ENCODE measurements around the gene BTBD16.

Gene BTBD16

GRCh38 chr10:122280156-122280555, 9.1 kb downstream of the BTBD16 start:
- TF ChIP-seq CTCF (IDR thresholded peaks at IDR 0.05), result no peak

DNA sequence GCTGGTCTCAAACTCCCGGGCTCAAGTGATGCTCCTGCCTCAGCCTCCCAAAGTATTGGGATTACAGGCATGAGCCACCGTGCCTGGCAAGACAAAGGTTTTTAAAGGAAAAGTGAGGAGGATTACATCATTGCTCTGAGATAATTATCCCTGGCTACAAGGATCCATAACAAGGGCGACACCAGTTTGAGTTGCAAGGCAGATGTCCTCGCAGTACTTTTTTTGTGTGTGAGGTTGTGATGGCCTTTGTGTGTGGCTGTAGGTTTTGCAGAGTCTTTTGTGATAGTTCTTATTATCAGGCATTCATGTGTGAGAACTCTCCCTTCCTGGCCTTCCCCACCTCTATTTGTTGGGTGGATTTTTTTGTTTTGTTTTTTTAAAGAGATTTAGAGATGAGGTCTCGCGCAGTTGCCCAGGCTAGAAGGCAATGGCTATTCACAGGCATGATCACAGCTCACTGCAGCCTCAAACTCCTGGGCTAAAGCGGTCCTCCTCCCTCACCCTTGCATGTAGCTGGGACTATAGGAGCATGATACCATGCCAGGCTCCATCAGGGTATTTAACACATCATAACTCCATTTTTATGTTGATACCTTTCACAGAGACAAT, 10.0 kb downstream of the BTBD16 start:
- TF ChIP-seq CTCF (IDR thresholded peaks at IDR 0.05), result no peak

GRCh38 chr10:122281751-122282150, 10.7 kb downstream of the BTBD16 start:
- TF ChIP-seq CTCF (IDR thresholded peaks at IDR 0.05), result no peak

DNA sequence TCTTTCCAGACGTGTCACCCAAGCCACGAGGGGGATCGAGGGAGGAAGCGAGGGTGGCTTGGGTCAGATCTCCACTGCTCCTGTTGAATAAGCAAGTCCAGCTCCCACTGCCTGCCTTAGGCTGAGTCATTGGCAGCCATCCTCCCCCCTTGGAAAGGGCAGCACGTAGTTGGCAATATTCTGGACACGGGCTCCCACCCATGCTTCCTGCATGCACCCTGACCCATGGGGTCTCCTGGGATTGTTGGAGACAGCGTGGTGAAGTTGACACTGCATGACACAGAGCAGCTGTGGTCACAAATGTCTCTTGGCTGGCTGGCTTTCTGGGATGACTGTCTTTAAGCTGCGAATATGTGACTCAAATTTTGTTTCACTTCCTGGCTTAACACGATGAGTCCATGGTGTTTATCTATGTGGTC, 11.2 kb downstream of the BTBD16 start:
- no peak for TF ChIP-seq CTCF (IDR thresholded peaks at IDR 0.05)

- TF ChIP-seq CTCF (IDR thresholded peaks at IDR 0.05), result no peak
Measured at GRCh38 chr10:122282909-122283308, 11.8 kb downstream of the BTBD16 start.

DNA sequence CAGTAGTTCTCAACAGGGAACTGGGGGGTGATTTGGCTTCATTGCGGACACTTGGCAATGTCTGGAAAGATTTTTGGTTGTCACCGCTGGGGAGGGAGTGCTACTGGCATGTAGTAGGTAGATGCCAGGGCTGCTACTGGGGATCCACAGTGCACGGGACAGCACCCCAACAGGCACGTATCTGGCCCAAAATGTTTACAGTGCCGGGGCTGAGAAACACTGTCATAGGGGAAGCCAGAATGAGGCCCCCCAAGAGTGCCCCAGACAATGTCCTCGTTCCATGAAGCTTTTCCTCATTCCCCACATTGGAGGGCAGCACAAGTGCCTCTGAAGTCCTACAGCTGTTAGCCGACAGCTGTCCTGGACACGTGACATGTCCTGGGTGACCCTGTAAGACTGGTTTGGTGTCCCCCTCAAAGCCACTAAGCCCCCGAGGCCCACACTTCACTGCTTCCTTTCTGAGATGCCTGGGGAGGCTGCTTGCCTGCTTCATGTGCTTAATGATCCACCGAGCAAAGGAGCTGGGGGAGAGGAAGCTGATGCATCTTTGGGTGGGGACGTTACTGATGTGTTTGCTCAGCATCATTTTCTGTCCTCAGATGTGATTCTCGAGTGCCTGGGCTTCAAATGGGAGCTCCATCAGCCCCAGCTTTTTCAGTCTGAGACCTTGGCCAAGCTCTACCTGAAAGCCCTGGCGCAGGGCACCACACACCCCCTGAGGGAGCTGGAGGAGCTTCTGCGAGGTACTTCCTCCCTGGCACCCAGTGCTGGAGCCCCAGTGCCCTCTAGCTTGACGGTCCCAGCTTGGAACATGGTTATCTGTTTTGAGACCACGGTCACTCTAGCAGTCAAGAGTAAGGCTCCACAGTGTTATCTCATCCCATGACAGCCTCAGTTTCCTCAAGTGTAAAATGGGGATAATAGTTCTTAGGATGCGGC, 14.7 kb downstream of the BTBD16 start:
- no peak for TF ChIP-seq CTCF (IDR thresholded peaks at IDR 0.05)

DNA sequence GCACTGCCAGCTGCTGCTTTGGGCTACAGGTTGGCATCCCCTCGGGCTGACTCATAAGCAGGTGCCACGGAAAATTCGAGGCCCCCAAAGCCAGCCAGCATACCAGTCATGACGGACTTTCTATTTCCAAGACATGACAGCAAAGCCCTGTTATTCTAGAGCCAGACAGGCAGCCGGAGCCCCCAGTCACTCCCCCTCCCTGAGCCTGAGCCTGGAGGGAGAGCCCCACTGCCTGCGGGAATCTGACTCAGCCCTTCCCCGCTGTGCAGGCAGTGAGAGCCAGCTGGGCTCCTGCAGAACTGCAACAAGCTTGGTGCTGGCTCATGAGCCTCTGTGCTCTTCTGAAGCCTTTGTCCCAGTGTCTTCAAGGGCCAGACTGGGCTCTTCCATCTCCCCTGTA, 15.8 kb downstream of the BTBD16 start:
- no peak for TF ChIP-seq CTCF (IDR thresholded peaks at IDR 0.05)
